Tibial nerve (tissue), 4 donors: Measurements from ENCODE around the gene SDK1. TPM values are rescaled to one million over a fixed set of nuclear protein-coding genes. Genes with fewer than 3 reads are reported as not detected.

Source experiments
- DNase-seq, 2 donors: peaks; one replicate each; pipeline ENCODE4 v3.0.0-alpha.2; 2019; ENCODE audit warnings: low spot score in 2 of 2
- H3K27ac ChIP-seq, 4 donors: fragments of 200-600 bp; sonication (generic) in 3 of 4; one replicate each; pipeline ENCODE4 v1.5.1; 2017 to 2019; ENCODE audit warnings: mild to moderate bottlenecking in 1 of 4
- H3K27me3 ChIP-seq, 2 donors: fragments of 200-600 bp; sonication (generic) in 1 of 2; one replicate each; pipeline versions ENCODE4 v1.5.1 to v1.6.0; 2017 to 2019
- H3K36me3 ChIP-seq, 3 donors: fragments of 200-600 bp; sonication (generic); one replicate each; pipeline ENCODE4 v1.5.1; 2018 to 2019
- H3K4me1 ChIP-seq, 4 donors: fragments of 200-600 bp; sonication (generic) in 3 of 4; one replicate each; pipeline ENCODE4 v1.5.1; 2017 to 2019
- H3K4me3 ChIP-seq, 4 donors: fragments of 200-600 bp; sonication (generic) in 3 of 4; one replicate each; pipeline ENCODE4 v1.5.1; 2017 to 2019; ENCODE audit warnings: mild to moderate bottlenecking in 1 of 4, moderate library complexity in 1 of 4
- H3K9me3 ChIP-seq, 4 donors: fragments of 200-600 bp; sonication (generic) in 3 of 4; one replicate each; pipeline ENCODE4 v1.5.1; 2017 to 2019
- CTCF ChIP-seq, 5 experiments: fragments of 200-600 bp in 3 of 5; fragments of 450-650 bp in 2 of 5; sonication (generic) in 3 of 5; IDR thresholded peaks; one replicate each; pipeline ENCODE4 v1.5.1; 2016 to 2019; ENCODE audit warnings: antibody characterized with exemption in 5 of 5, mild to moderate bottlenecking in 3 of 5, moderate library complexity in 2 of 5
- EP300 ChIP-seq, 2 donors: sonication (generic); formaldehyde crosslinking; IDR thresholded peaks; one replicate each; pipeline ENCODE4 v1.6.1; 2017; ENCODE audit warnings: antibody characterized with exemption in 2 of 2, mild to moderate bottlenecking in 1 of 2
- POLR2A ChIP-seq, 2 donors: fragments of 450-650 bp; IDR thresholded peaks; one replicate each; pipeline ENCODE4 v1.6.1; 2017; ENCODE audit warnings: antibody characterized with exemption in 2 of 2, mild to moderate bottlenecking in 2 of 2, moderate library complexity in 2 of 2
- WGBS, 2 donors: methylation state at CpG; one replicate each; pipeline ENCODE4 v1.1.5; 2018; 5-methylcytosine and 5-hydroxymethylcytosine counted together
- total RNA-seq, 4 donors: library from RNA; depleted of rRNA; stranded (reverse); fragments of >200 nt; gene quantifications; one replicate each; pipeline ENCODE4 v1.1.0, GENCODE V29; 2016

The SDK1 gene
- total RNA-seq, 4 donors from 2014 or later, result 8.2 to 16.2 (median 12.9) TPM

GRCh38 chr7:3825491-3825890 is 524.4 kb downstream of the SDK1 start:
- Histone ChIP-seq H3K4me1 (no peaks in the 10 kb centered on the region), H3K36me3 (no peaks in the 10 kb centered on the region), H3K27ac (no peak overlapping the region), H3K9me3 (no peaks in the 10 kb centered on the region), H3K27me3 (no peaks in the 10 kb centered on the region), H3K4me3 (no peak overlapping the region)
- 64 to 66% methylated on average over 3 of the region's 3 CpGs for WGBS, 2 donors
- TF ChIP-seq EP300 (IDR thresholded peaks at IDR 0.05) (no peak), POLR2A (IDR thresholded peaks at IDR 0.05) (no peak), CTCF (IDR thresholded peaks at IDR 0.05) (no peak)
- DNase-seq, result no peak

GRCh38 chr7:3832199-3832598 is 531.1 kb downstream of the SDK1 start:
- WGBS, 2 donors, result 72 to 83% methylated on average over 4 of the region's 4 CpGs
- no peak for DNase-seq
- no peaks in the 10 kb centered on the region for H3K4me1 ChIP-seq
- H3K27ac ChIP-seq, result no peak overlapping the region
- no peak overlapping the region for H3K4me3 ChIP-seq
- no peaks in the 10 kb centered on the region for H3K36me3 ChIP-seq
- H3K9me3 ChIP-seq, result no peaks in the 10 kb centered on the region
- H3K27me3 ChIP-seq, result no peaks in the 10 kb centered on the region
- TF ChIP-seq EP300 (IDR thresholded peaks at IDR 0.05) (no peak), CTCF (IDR thresholded peaks at IDR 0.05) (no peak), POLR2A (IDR thresholded peaks at IDR 0.05) (no peak)

- Histone ChIP-seq H3K4me1 (no peaks in the 10 kb centered on the region), H3K27ac (no peak overlapping the region), H3K9me3 (no peaks in the 10 kb centered on the region), H3K4me3 (no peak overlapping the region), H3K36me3 (no peaks in the 10 kb centered on the region), H3K27me3 (no peaks in the 10 kb centered on the region)
- TF ChIP-seq POLR2A (IDR thresholded peaks at IDR 0.05), result no peak
- no peak for TF ChIP-seq CTCF (IDR thresholded peaks at IDR 0.05)
- TF ChIP-seq EP300 (IDR thresholded peaks at IDR 0.05), result no peak
- WGBS, 2 donors, result 89 to 94% methylated on average over 8 of the region's 8 CpGs
- DNase-seq, result no peak
Measured at GRCh38 chr7:3835109-3835508, 534.1 kb downstream of the SDK1 start.

- Histone ChIP-seq H3K9me3 (no peaks in the 10 kb centered on the region), H3K27me3 (no peaks in the 10 kb centered on the region), H3K27ac (no peak overlapping the region), H3K36me3 (no peaks in the 10 kb centered on the region), H3K4me3 (no peak overlapping the region), H3K4me1 (no peaks in the 10 kb centered on the region)
- WGBS, 2 donors, result 83 to 84% methylated on average over 7 of the region's 7 CpGs
- TF ChIP-seq EP300 (IDR thresholded peaks at IDR 0.05) (no peak), CTCF (IDR thresholded peaks at IDR 0.05) (no peak), POLR2A (IDR thresholded peaks at IDR 0.05) (no peak)
- no peak for DNase-seq
Measured at GRCh38 chr7:3836855-3837254, 535.8 kb downstream of the SDK1 start.

- H3K4me1 ChIP-seq, result no peaks in the 10 kb centered on the region
- H3K27me3 ChIP-seq, result no peaks in the 10 kb centered on the region
- 84 to 86% methylated on average over 10 of the region's 10 CpGs for WGBS, 2 donors
- H3K36me3 ChIP-seq, result no peaks in the 10 kb centered on the region
- no peak for DNase-seq
- H3K27ac ChIP-seq, result no peak overlapping the region
- H3K9me3 ChIP-seq, result no peaks in the 10 kb centered on the region
- H3K4me3 ChIP-seq, result no peak overlapping the region
- TF ChIP-seq EP300 (IDR thresholded peaks at IDR 0.05), result no peak
- no peak for TF ChIP-seq CTCF (IDR thresholded peaks at IDR 0.05)
- TF ChIP-seq POLR2A (IDR thresholded peaks at IDR 0.05), result no peak
Measured at GRCh38 chr7:3844540-3845151, 543.6 kb downstream of the SDK1 start.
